Calu3 (cell line): ENCODE data around the gene CBX4. TPM values are rescaled to one million over a fixed set of nuclear protein-coding genes. Genes with fewer than 3 reads are reported as not detected.

ENCODE experiments used
- BruUV-seq: library from RNA; stranded (reverse); fragments of 400-500 nt; replicated peaks from 2 replicates; lab custom pipeline; 2021; lab: Mats Ljungman, UMichigan
- CTCF ChIA-PET: fragments of 300-600 bp; sonication (Branson Sonifier 250); formaldehyde crosslinking; loops from one replicate; lab custom pipeline; 2022; ENCODE audit warnings: antibody characterized with exemption; lab: Charles Lee
- DNase-seq: peaks from one replicate; pipeline ENCODE4 v3.0.0; 2022
- H3K27ac Mint-ChIP-seq: one replicate; pipeline ENCODE4 v1.8.0; 2022; ENCODE audit warnings: mixed read lengths; ENCODE audit not compliant: unreplicated experiment
- H3K27me3 Mint-ChIP-seq: one replicate; pipeline ENCODE4 v1.8.0; 2022; ENCODE audit warnings: mixed read lengths; ENCODE audit not compliant: unreplicated experiment
- H3K36me3 Mint-ChIP-seq: one replicate; pipeline ENCODE4 v1.8.0; 2022; ENCODE audit warnings: mild to moderate bottlenecking, moderate library complexity, mixed read lengths; ENCODE audit not compliant: insufficient read depth, unreplicated experiment
- H3K4me1 Mint-ChIP-seq: one replicate; pipeline ENCODE4 v1.8.0; 2022; ENCODE audit warnings: mild to moderate bottlenecking, low read depth, mixed read lengths; ENCODE audit not compliant: unreplicated experiment
- H3K4me3 Mint-ChIP-seq: one replicate; pipeline ENCODE4 v1.8.0; 2022; ENCODE audit warnings: mild to moderate bottlenecking, low read depth, moderate library complexity, mixed read lengths; ENCODE audit not compliant: unreplicated experiment
- H3K9me3 Mint-ChIP-seq: one replicate; pipeline ENCODE4 v1.8.0; 2022; ENCODE audit warnings: low read depth, mixed read lengths; ENCODE audit not compliant: unreplicated experiment
- CTCF ChIP-seq: fragments of 200-600 bp; IDR thresholded peaks from one replicate; pipeline ENCODE4 v1.8.0; 2022; ENCODE audit warnings: antibody characterized with exemption; ENCODE audit not compliant: unreplicated experiment
- intact Hi-C: fragments of 100-400 bp; cut with micrococcal nuclease; formaldehyde crosslinking; loops from one replicate; pipeline ENCODE4 v1.10.0; 2022; ENCODE audit not compliant: unreplicated experiment
- total RNA-seq: library from RNA; stranded (reverse); gene quantifications from 2 replicates; pipeline ENCODE4 v1.2.3, GENCODE V29; 2022

CBX4 gene
- total RNA-seq, 1 experiment from 2014 or later = 40.2 TPM

GRCh38 chr17:79878329-79878947 is 39.2 kb upstream of the CBX4 start:
- Mint-ChIP-seq H3K36me3 (no peaks in the 10 kb centered on the region), H3K4me3 (no peak overlapping the region), H3K9me3 (no peaks in the 10 kb centered on the region), H3K27ac (no peak overlapping the region), H3K27me3 (peaks cover under 1% of the 10 kb centered on the region), H3K4me1 (no peaks in the 10 kb centered on the region)
- no peak for TF ChIP-seq CTCF
- intact Hi-C loops = no loop called here
- DNase-seq = no peak
- CTCF ChIA-PET = no interaction called here
- BruUV-seq = no TSS peak

GRCh38 chr17:79877041-79877440 is 37.8 kb upstream of the CBX4 start:
- DNase-seq = no peak
- Mint-ChIP-seq H3K36me3 (no peaks in the 10 kb centered on the region), H3K9me3 (no peaks in the 10 kb centered on the region), H3K4me3 (no peak overlapping the region), H3K27ac (no peak overlapping the region), H3K27me3 (peaks cover 15% of the 10 kb centered on the region), H3K4me1 (no peaks in the 10 kb centered on the region)
- BruUV-seq = no TSS peak
- CTCF ChIA-PET = no interaction called here
- intact Hi-C loops = no loop called here
- no peak for TF ChIP-seq CTCF

GRCh38 chr17:79875511-79875910 is 36.3 kb upstream of the CBX4 start:
- peaks cover 19% of the 10 kb centered on the region for H3K27me3 Mint-ChIP-seq
- H3K4me3 Mint-ChIP-seq = no peak overlapping the region
- no peak for TF ChIP-seq CTCF
- CTCF ChIA-PET = interaction anchor here (0.5 to 0.7 kb wide), 2 partner anchors 51 to 832 kb away, joined by 7 read pairs; no protein-coding TSS in a partner anchor
- H3K27ac Mint-ChIP-seq = no peak overlapping the region
- intact Hi-C loops = no loop called here
- H3K36me3 Mint-ChIP-seq = no peaks in the 10 kb centered on the region
- H3K4me1 Mint-ChIP-seq = no peaks in the 10 kb centered on the region
- no TSS peak for BruUV-seq
- DNase-seq = no peak
- H3K9me3 Mint-ChIP-seq = no peaks in the 10 kb centered on the region

- CTCF ChIA-PET = no interaction called here
- Mint-ChIP-seq H3K9me3 (no peaks in the 10 kb centered on the region), H3K36me3 (no peaks in the 10 kb centered on the region), H3K27me3 (peaks cover 19% of the 10 kb centered on the region), H3K27ac (no peak overlapping the region), H3K4me3 (no peak overlapping the region), H3K4me1 (no peaks in the 10 kb centered on the region)
- TF ChIP-seq CTCF = peak; percentile 20
- DNase-seq = peak; percentile 55
- no TSS peak for BruUV-seq
- intact Hi-C loops = no loop called here
These were observed 35.2 kb upstream of the CBX4 start for GRCh38 chr17:79874329-79874981.
